ENCODE data around the gene DOK3. TPM values are rescaled to one million over a fixed set of nuclear protein-coding genes. Genes with fewer than 3 reads are reported as not detected.
"Not testable (repeated sequence)": the region's sequence is repeated elsewhere in the genome, so short reads cannot be mapped to it uniquely, and the experiment has no call there.

DOK3 gene
- total RNA-seq, 6 experiments from 2014 or later, result 1.1 to 2.6 (median 1.3) TPM

DNA sequence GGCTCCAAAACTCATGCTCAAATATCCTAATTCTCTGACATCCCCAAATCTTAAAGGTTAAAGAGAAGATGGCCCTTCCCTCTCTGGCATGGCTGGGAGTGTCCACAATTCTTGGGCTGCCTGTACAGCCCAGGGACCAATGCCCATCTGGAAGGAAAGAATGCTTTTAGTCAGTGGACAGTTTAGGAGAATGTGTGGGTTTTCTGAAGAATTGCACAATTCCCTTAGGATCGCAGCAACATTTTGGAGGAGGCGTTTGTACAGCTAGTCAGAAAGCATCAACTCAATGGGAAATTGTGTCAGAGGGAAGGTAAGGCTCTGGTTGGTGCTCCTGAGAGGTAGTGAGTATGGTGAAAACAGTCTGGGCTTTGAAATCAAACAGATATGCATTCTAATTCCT is 29.8 kb upstream of the DOK3 start:
- peak overlapping the region; percentile 26; the same call in 1 of the 2 replicates for H3K27ac Mint-ChIP-seq
- no peaks in the 10 kb centered on the region for H3K9me3 Mint-ChIP-seq
- H3K36me3 Mint-ChIP-seq (ENCODE audit: low read depth), result peaks cover 17% of the 10 kb centered on the region
- no peaks in the 10 kb centered on the region for H3K27me3 Mint-ChIP-seq (ENCODE audit: insufficient read depth)
- TF ChIP-seq, protein P1, sequence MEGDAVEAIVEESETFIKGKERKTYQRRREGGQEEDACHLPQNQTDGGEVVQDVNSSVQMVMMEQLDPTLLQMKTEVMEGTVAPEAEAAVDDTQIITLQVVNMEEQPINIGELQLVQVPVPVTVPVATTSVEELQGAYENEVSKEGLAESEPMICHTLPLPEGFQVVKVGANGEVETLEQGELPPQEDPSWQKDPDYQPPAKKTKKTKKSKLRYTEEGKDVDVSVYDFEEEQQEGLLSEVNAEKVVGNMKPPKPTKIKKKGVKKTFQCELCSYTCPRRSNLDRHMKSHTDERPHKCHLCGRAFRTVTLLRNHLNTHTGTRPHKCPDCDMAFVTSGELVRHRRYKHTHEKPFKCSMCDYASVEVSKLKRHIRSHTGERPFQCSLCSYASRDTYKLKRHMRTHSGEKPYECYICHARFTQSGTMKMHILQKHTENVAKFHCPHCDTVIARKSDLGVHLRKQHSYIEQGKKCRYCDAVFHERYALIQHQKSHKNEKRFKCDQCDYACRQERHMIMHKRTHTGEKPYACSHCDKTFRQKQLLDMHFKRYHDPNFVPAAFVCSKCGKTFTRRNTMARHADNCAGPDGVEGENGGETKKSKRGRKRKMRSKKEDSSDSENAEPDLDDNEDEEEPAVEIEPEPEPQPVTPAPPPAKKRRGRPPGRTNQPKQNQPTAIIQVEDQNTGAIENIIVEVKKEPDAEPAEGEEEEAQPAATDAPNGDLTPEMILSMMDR (IDR thresholded peaks at IDR 0.05), result no peak
- H3K4me1 Mint-ChIP-seq (ENCODE audit: low read depth), result peaks cover 42% of the 10 kb centered on the region
- DNase-seq, result peak; percentile 61
- no peak overlapping the region for H3K4me3 Mint-ChIP-seq

DNA sequence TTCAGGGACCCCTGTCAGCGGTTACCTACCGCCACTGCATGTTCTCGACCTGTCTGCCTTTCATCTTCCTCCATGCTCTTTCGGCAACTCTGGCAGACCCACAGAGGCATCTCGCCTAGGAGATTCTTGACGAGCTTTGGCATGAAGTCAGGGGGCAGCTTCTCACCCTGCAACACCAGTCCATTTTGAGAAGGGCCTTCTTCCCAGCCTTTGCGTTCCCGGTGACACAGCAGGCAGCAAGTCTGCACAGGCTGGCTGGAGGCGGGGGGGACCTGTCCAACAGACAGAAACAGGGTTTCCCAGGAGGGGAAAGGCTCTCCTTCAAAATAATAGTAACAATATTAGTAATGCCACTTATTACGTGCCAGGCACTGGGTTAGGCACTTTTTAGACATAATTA is 29.2 kb upstream of the DOK3 start:
- peak overlapping the region; percentile 21; the same call in 1 of the 2 replicates for H3K27ac Mint-ChIP-seq
- TF ChIP-seq, protein P1 (IDR thresholded peaks at IDR 0.05), result no peak
- H3K4me3 Mint-ChIP-seq, result no peak overlapping the region
- H3K9me3 Mint-ChIP-seq, result no peaks in the 10 kb centered on the region
- peaks cover 18% of the 10 kb centered on the region for H3K36me3 Mint-ChIP-seq (ENCODE audit: low read depth)
- DNase-seq, result no peak
- peaks cover 37% of the 10 kb centered on the region for H3K4me1 Mint-ChIP-seq (ENCODE audit: low read depth)
- no peaks in the 10 kb centered on the region for H3K27me3 Mint-ChIP-seq (ENCODE audit: insufficient read depth)

DNA sequence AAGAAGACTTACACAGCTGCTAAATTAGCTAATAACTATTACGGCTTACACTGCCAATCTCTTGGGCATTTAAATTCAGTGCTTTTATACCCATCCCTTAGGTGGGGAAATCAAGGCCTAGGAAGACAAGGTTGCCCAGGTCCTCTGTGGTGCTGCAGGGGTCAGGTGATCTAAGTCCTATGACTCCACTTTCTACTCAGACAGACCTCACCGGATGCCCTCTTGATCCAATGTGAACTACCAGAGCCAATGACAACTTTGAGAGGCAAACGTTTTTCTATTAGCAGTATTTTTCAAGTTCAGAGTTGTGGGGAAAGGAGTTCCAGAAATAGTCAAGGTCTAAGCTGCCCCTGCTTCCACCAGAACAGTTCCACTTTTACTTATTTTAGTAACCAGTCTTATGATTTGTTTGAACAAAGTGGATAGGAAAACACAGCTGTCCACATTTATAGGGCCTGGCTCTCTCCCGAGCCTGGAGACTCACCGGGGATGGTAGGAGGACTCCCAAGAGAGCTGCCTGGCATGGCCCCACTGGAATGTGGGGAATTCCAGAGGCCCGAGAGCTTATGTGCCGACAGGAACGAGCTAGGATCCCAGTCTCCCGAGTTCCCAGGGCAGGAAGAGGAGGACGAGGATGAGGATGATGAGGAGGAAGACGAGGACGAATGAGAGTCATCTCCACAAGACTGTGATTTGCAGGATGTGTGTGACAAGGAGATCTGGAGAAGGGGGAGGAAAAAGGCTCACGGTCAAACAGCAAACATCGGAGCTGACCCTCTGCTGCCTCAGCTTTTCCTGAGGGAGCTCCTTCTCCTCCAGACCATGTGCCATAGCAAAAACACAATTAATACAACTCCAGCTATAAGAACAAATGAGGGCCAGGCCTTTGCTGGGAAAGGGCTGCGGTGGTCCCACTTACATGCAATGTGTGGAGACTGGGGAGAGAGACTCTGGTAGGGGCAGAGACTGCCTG is 28.0 kb upstream of the DOK3 start:
- H3K4me3 Mint-ChIP-seq, result peak overlapping the region; percentile 78
- TF ChIP-seq, protein P1 (IDR thresholded peaks at IDR 0.05), result no peak
- H3K4me1 Mint-ChIP-seq (ENCODE audit: low read depth), result peaks cover 30% of the 10 kb centered on the region
- H3K27me3 Mint-ChIP-seq (ENCODE audit: insufficient read depth), result no peaks in the 10 kb centered on the region
- H3K9me3 Mint-ChIP-seq, result no peaks in the 10 kb centered on the region
- H3K27ac Mint-ChIP-seq, result peak overlapping the region; percentile 93
- peak; percentile 72 for DNase-seq
- peaks cover 20% of the 10 kb centered on the region for H3K36me3 Mint-ChIP-seq (ENCODE audit: low read depth)

DNA sequence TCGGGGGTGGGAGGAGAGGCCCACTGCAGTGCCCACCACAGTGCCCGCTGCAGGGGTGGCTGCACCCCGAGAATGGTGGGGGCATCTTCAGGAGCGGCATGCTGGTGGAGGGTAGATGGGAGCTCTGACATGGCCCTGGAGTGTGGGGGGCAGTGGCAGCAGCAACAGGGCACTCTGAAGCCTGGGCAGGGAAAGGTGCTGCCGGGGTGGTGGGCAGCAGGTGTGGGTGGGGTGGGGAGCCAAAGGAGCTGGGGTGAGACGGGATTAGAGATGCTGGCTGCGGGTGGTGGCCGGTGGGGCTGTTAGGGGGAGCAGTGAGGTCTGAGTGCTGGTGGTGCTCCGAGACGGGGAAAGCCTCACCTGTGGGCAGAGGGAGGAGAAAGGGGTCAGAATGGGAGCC is 26.8 kb upstream of the DOK3 start:
- Mint-ChIP-seq H3K4me1 (ENCODE audit: low read depth) (peaks cover 26% of the 10 kb centered on the region), H3K27ac (no peak overlapping the region), H3K9me3 (no peaks in the 10 kb centered on the region), H3K4me3 (no peak overlapping the region), H3K36me3 (ENCODE audit: low read depth) (peaks cover 15% of the 10 kb centered on the region), H3K27me3 (ENCODE audit: insufficient read depth) (no peaks in the 10 kb centered on the region; the same call in 1 of the 2 replicates)
- TF ChIP-seq, protein P1 (IDR thresholded peaks at IDR 0.05), result no peak
- no peak for DNase-seq

DNA sequence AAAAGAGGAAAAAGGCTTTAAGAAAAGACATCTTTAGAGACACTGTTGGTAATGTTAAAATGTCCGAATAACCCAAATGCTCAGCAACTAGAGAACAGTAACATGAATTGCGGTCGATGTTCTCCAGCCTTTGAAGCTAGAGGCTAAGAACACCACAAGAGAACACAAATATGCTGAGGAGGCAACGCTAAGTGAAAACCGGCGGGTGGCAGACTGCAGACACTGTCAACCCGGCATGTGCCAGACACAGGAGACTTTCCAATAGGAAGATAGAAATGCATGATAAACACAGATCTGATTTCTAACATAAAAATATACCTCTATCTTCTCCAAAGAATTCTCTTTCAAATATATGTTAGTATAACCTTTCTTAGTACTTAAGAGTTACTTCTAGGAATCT is 25.5 kb upstream of the DOK3 start:
- TF ChIP-seq, protein P1 (IDR thresholded peaks at IDR 0.05), result no peak
- no peak for DNase-seq
- no peaks in the 10 kb centered on the region for H3K9me3 Mint-ChIP-seq
- H3K4me3 Mint-ChIP-seq, result no peak overlapping the region
- no peaks in the 10 kb centered on the region; the same call in 1 of the 2 replicates for H3K27me3 Mint-ChIP-seq (ENCODE audit: insufficient read depth)
- peaks cover 19% of the 10 kb centered on the region for H3K36me3 Mint-ChIP-seq (ENCODE audit: low read depth)
- H3K27ac Mint-ChIP-seq, result no peak overlapping the region
- peaks cover 26% of the 10 kb centered on the region for H3K4me1 Mint-ChIP-seq (ENCODE audit: low read depth)

DNA sequence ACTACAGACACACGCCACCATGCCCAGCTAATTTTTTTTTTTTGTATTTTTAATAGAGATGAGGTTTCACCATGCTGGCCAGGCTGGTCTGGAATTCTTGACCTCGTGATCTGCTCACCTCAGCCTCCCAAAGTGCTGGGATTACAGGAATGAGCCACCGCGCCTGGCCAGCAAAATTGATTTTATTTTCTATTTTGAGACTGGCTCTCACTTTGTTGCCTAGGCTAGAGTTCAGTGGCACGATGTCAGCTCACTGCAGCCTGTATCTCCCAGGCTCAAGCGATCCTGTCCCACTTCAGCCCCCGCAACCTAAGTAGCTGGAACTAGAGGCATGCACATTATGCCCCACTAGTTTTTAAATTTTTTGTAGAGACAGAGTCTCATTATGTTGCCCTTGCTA is 24.8 kb upstream of the DOK3 start:
- Mint-ChIP-seq H3K4me1 (ENCODE audit: low read depth) (peaks cover 22% of the 10 kb centered on the region), H3K36me3 (ENCODE audit: low read depth) (peaks cover 19% of the 10 kb centered on the region)
- not testable (repeated sequence) for H3K9me3 Mint-ChIP-seq; H3K27me3 Mint-ChIP-seq (ENCODE audit: insufficient read depth); DNase-seq; H3K27ac Mint-ChIP-seq; H3K4me3 Mint-ChIP-seq

Measured in HFFc6 (cell line).